ENCODE data around the gene ZNF74.
"Not testable (repeated sequence)": the region's sequence is repeated elsewhere in the genome, so short reads cannot be mapped to it uniquely, and the experiment has no call there.

The ZNF74 gene

DNA sequence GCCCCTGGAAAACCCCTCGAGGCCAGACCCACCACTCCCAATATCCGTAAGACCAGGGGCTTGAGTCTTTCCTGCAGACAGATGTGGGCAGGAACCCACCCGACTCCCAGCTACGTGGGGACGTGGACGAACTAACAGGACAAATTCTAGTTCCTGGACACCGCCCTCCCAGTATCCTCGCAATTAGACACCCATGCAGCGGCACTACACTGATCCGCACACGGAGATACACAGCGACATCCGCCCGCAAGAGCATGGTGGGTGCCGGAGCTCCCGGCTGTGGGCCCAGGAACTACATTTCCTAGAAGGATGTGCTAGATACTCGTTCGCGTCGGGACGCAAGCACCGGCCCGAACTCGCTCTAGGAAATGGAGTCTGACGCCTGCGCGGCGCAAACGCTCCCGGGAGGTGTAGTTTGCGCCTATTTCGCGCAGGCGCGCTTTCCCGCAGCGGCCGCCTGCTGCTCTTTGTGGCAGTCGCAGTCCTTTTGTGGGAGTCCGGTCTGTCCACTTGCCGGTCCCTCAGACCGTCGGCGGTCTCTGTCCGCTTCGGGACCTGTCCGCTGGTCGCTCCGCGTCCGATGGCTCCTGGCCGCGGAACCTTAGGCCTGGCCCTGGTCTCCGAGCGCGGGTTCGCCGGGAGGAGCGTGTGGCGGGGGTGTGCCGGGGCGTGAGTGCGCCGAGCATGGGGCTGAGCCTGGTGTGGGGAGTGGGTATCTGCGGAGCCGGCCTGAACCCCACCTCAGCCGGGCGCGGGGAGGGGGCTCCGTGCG is at the start of gene ZNF74:
Gene ZNF74, plus strand, starts transcription at position 447 of the 772 bp plus-strand sequence. CDS start 478 bp downstream, outside the sequence.
- FAIRE-seq, result peak; percentile 14

DNA sequence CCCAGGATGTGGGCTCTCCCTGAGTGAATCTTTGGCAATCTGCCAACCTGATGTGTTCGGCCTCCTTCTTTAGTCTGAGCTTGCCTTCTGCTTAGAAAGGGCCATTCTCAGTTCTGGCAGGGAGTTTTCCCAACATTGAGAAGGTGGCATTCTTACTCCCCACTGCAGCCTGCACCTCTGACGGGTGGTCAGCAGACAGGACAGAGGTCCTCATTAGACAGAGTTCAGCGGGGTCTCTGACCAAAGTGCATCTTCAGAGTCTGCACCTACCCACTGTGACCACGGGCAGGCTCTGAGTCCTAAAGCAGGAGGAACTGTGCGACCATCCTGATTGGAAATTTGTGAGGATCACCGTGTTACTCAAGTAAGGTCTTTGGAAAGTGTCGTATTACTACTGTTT is 47.4 kb upstream of the ZNF74 start:
- FAIRE-seq, result not testable (repeated sequence)

DNA sequence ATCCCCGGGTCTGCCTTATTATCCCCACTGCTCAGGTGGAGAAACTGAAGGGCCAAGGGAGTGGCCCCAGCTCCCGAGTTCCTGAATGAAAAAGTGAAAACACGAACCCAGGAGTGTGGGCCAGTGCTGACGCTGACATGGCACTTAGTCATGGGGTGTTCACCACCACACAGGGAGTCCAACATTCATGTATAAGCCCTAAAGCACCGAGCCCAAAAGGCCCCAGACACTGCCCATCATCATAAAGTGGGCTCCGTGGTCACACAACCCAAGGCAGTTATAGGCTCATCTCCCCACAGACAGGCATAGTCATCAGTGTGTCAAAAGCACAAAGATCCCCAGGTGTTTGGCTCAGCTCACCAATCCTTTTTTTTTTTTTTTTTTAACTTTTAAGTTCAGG is 41.4 kb upstream of the ZNF74 start:
- not testable (repeated sequence) for FAIRE-seq

DNA sequence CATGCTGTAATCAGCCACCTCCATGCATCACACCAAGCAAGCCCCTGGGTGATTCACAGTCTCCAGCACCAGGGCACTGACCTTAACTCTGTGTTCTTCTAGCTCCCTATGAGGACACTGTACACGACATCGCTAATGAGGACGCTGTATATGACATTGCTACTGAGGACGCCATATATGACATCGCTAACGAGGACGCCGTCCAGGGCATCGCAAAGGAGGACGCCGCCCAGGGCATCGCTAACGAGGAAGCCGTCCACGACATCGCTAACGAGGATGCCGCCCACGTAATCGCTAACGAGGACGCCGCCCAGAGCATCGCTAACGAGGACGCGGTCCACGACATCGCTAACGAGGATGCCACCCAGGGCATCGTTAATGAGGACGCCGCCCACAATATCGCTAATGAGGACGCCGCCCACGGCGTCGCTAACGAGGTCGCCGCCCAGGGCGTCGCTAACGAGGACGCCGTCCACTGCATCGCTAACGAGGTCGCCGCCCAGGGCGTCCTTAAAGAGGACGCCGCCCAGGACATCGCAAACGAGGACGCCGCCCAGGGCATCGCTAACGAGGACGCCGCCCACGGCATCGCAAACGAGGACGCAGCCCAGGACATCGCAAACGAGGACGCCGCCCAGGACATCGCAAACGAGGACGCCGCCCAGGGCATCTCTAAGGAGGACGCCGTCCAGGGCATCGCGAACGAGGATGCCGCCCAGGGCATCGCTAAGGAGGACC is 39.5 kb upstream of the ZNF74 start:
- FAIRE-seq, result no peak

DNA sequence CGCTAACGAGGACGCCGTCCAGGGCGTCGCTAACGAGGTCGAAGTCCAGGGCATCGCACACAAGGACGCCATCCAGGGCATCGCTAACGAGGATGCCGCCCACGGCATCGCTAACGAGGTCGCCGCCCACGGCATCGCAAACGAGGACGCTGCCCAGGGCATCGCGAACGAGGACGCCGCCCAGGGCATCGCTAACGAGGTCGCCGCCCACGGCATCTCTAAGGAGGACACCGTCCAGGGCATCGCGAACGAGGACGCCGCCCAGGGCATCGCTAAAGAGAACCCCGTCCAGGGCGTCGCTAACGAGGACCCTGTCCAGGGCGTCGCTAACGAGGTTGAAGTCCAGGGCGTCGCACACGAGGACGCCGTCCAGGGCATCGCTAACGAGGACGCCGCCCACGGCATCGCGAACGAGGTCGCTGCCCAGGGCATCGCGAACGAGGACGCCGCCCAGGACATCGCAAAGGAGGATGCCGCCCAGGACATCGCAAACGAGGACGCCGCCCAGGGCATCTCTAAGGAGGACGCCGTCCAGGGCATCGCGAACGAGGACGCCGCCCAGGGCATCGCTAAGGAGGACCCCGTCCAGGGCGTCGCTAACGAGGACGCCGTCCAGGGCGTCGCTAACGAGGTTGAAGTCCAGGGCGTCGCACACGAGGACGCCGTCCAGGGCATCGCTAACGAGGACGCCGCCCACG is 37.9 kb upstream of the ZNF74 start:
- FAIRE-seq, result not testable (repeated sequence)

DNA sequence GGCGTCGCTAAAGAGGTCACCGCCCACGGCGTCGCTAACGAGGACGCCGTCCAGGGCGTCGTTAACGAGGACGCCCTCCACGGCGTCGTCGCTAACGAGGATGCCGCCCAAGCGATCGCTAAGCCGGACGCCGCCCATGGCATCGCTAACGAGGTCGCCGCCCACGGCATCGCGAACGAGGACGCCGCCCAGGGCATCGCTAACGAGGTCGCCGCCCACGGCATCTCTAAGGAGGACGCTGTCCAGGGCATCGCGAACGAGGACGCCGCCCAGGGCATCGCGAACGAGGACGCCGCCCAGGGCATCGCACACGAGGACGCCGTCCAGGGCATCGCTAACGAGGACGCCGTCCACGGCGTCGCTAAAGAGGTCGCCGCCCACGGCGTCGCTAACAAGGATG is 37.0 kb upstream of the ZNF74 start:
- FAIRE-seq, result not testable (repeated sequence)

DNA sequence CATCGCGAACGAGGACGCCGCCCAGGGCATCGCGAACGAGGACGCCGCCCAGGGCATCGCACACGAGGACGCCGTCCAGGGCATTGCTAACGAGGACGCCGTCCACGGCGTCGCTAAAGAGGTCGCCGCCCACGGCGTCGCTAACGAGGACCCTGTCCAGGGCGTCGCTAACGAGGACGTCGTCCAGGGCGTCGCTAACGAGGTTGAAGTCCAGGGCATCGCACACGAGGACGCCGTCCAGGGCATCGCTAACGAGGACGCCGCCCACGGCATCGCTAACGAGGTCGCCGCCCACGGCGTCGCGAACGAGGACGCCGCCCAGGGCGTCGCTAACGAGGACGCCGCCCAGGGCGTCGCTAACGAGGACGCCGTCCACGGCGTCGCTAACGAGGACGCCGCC is 36.0 kb upstream of the ZNF74 start:
- not testable (repeated sequence) for FAIRE-seq

DNA sequence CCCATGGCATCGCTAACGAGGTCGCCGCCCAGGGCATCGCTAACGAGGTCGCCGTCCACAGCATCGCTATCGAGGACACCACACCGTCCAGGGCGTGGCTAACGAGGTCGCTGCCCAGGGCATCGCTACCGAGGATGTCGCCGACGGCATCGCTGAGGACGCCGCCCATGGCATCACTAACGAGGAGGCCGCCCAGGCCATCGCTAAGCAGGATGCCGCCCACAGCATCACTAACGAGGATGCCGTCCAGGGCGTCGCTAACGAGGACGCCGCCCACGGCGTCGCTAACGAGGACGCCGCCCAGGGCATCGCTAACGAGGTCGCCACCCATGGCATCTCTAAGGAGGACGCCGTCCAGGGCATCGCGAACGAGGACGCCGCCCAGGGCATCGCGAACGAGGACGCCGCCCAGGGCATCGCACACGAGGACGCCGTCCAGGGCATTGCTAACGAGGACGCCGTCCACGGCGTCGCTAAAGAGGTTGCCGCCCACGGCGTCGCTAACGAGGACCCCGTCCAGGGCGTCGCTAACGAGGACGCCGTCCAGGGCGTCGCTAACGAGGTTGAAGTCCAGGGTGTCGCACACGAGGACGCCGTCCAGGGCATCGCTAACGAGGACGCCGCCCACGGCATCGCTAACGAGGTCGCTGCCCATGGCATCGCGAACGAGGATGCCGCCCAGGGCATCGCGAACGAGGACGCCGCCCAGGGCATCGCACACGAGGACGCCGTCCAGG is 35.3 kb upstream of the ZNF74 start:
- FAIRE-seq, result not testable (repeated sequence)

DNA sequence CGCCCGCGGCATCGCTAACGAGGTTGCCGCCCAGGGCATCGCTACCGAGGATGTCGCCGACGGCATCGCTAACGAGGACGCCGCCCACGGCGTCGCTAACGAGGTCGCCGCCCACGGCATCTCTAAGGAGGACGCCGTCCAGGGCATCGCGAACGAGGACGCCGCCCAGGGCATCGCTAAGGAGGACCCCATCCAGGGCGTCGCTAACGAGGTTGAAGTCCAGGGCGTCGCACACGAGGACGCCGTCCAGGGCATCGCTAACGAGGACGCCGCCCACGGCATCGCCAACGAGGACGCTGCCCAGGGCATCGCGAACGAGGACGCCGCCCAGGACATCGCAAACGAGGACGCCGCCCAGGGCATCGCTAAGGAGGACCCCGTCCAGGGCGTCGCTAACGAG is 33.7 kb upstream of the ZNF74 start:
- not testable (repeated sequence) for FAIRE-seq

DNA sequence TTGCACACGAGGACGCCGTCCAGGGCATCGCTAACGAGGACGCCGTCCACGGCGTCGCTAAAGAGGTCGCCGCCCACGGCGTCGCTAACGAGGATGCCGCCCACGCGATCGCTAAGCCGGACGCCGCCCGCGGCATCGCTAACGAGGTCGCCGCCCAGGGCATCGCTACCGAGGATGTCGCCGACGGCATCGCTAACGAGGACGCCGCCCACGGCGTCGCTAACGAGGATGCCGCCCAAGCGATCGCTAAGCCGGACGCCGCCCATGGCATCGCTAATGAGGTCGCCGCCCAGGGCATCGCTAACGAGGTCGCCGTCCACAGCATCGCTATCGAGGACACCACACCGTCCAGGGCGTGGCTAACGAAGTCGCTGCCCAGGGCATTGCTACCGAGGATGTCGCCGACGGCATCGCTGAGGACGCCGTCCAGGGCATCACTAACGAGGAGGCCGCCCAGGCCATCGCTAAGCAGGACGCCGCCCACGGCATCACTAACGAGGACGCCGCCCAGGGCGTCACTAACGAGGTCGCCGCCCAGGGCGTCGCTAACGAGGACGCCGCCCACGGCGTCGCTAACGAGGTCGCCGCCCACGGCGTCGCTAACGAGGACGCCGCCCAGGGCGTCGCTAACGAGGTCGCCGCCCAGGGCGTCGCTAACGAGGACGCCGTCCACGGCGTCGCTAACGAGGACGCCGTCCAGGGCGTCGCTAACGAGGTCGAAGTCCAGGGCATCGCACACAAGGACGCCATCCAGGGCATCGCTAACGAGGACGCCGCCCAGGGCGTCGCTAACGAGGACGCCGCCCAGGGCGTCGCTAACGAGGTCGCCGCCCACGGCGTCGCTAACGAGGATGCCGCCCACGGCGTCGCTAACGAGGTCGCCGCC is 32.8 kb upstream of the ZNF74 start:
- FAIRE-seq, result not testable (repeated sequence)

DNA sequence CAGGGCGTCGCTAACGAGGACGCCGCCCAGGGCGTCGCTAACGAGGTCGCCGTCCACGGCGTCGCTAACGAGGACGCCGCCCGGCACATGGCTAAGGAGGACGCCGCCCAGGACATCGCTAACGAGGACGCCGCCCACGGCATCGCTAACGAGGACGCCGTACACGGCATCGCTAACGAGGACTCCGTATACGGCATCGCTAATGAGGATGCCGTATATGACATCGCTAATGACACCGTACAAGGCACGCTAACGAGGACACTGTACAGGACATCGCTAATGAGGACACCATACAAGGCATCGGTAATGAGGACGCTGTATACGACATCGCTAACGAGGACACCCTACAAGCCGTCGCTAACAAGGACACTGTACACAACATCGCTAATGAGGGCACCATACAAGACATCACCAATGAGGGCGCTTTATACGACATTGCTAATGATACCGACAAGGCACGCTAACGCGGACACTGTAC is 32.2 kb upstream of the ZNF74 start:
- FAIRE-seq, result not testable (repeated sequence)

DNA sequence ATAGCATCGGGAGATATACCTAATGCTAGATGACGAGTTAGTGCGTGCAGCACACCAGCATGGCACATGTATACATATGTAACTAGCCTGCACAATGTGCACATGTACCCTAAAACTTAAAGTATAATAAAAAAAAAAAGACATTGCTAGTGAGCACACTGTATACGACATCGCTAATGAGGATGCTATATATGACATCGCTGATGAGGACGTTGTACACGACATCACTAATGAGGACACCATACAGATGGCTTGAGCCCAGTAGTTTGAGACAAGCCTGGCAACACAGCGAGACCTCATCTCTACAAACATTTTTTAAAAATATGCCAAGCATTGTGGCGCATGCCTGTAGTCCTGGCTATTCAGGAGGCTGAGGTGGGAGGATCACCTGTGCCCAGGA is 31.5 kb upstream of the ZNF74 start:
- FAIRE-seq, result not testable (repeated sequence)

DNA sequence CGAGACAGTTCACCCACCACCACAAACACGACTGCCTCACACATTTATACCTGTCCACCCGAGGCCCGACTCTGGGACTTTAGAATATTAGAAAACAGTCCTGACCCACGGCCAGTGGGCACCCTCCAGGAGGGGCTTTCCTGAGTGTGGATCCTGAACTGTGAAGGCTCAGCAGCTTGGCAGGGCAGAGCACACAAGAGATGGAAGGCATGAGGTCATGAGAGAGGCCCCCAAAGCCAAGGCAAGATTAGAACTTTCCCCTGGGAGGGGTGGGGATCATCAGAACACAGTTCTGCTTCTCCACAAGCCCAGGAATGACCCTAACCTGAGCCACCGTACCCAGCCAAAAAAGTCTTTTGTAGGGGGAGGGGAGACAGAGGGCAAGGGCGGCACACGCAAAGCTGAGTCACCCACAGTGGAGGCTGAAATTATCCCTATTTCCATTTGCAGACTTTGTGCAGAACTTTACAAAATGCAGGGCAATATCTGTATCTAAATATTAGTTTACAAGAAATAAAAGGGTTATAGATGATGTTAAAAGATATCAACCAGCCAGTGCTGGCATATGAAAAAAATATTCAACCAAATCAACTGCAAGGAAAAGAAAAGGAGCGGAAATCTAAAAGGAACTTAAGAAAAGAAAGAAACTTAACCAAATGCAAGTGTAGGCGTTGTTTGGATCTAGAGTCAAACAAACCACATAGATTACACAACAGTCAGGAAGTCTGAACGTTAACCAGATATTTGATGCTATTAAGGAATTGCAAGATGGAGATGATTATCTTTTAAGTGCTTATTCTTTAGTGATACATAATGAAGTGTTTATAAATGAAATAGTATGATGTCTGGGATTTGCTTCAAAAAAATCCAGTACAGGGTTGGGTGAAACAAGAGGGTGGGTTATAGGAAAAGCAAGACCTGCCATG is 29.4 kb upstream of the ZNF74 start:
- FAIRE-seq, result not testable (repeated sequence)

DNA sequence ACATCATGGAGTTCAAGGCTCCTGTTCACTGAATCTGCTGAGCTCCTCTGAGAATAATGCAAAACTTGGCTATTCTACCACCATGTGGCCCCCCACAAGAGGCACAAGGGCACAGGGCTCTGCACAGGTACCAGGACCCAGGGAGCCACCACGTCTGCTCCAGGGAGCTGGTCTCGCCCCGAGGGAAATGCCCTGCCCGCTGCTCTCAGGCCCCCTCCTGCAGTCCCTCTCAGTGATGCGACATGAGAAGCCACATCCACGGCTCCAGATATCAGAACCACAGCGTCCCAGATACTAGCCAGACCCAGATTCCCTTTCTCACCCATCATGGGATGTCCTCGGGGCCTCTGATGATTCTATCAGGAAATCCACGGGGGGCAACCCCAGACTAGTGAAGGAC is 27.1 kb upstream of the ZNF74 start:
- FAIRE-seq, result not testable (repeated sequence)

DNA sequence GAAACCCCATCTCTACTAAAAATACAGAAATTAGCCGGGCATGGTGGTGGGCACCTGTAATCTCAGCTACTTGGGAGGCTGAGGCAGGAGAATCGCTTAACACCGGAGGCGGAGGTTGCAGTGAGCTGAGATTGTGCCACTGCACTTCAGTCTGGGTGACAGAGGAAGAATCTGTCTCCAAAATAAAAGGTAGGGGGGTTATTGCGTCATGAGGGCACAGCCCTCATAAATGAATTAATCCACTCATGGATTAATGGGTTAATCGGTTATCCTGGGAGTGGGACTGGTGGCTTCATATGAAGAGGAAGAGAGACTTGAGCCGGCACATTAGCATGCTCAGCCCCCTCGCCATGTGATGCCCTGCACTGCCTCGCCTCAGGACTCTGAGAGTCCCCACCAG is 25.1 kb upstream of the ZNF74 start:
- FAIRE-seq, result not testable (repeated sequence)

DNA sequence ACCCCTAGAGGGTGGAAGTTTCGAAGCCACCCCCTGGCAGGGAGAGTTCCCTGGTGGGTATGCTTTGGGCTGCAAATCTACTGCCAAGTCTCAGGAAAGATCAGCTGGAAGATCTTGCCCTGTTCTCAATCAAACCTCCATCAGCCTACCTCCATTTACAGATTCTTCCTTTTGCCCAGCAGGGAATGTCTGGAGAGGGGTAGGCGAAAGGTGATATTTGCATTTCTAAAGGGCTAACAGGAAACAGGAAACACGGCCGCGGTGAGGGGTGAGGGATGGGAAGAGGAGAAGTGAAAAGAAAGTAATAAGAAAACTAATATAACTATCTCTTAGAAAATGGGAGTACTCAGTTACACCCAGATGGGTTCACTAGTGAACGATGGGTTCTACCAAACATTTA is 22.3 kb upstream of the ZNF74 start:
- not testable (repeated sequence) for FAIRE-seq

DNA sequence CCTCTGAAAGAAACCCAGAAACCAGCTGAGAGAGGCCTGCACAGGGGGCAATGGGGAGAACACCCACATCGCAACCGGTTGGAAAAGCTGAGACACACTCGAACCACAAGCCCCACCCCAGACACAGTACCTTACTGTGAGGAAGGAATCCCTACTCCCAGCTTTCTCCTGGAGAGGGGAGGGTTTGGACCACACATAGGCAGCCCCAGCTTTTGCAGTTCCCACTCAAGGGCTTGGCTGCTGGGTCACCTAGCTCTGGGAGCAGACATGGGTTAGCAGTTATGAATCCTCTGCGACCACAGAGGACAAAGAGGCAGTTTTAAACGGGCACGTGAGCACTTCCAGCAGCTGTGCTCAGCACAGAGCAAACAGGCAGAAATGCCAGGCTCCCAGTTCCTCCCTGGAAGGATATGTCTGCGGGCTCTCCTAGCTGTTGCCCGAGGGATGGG is 21.5 kb upstream of the ZNF74 start:
- not testable (repeated sequence) for FAIRE-seq

DNA sequence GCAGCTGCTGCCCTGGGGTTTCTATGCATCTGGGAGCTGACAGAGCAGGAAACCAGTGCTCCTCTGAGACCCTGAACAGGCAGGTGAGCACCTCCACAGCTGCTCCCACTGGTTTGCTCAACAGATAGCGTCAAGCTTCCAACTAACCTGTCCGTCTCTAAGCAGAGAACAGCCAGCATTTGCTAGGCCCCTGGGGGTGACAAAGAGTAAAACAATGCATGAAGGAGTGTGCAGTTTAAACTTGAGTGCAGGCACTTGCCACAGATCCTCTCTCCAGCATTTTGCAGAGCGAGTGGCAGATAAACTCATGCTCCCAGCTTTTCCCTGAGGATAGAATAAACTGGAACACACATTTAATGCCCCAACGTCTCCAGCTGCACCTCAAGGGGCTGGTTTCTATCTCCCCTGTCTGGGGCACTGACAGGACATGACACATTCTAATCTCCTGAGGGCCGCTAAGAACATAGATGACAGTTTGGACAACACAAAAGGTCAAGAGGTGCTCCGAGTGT is 20.7 kb upstream of the ZNF74 start:
- not testable (repeated sequence) for FAIRE-seq

DNA sequence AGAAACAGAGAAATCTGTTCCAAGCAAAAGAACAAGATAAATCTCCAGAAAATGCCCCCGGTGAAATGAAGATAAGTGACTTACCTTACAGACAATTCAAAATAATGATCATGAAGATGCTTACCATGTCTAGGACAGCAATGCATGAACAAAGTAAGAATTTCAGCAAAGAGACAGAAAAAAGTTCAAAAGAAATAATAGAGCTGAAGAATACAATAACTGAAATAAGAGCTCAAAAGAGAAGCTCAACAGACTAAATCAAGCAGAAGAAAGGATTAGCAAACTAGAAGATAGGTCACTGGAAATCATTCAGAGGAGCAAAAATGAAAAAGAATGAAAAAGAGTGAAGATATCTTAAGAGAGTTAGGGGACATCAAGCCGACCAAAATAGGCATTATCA is 19.8 kb upstream of the ZNF74 start:
- not testable (repeated sequence) for FAIRE-seq

DNA sequence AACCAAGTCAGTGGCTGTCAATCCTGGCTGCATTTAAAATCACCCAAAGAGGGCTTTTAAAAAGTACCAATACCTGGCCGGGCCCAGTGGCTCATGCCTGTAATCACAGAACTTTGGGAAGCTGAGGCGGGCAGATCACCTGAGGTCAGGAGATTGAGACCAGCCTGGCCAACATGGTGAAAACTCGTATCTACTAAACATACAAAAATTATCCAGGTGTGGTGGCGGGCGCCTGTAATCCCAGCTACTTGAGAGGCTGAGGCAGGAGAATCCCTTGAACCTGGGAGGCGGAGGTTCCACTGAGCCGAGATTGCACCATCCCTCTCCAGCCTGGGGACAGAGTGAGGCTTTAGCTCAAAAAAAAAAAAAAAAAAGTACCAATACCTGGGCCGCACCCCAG is 17.7 kb upstream of the ZNF74 start:
- FAIRE-seq, result not testable (repeated sequence)

Data from A204.1 (cell line).